Liver (tissue), 3 donors: ENCODE data around the gene C1orf216.
A peak's percentile ranks its signal among the peaks of the same experiment; 100 is the strongest.

Experiments used
- CTCF ChIP-seq: fragments of 150-350 bp; IDR thresholded peaks from 2 replicates; pipeline ENCODE4 v1.5.1; 2017; ENCODE audit warnings: improper control_type of control experiment, low read depth, low read length; ENCODE audit not compliant: missing input control
- EGR1 ChIP-seq, 2 donors: IDR thresholded peaks; 2 replicates each; pipeline ENCODE4 v1.6.1; 2016 to 2018; ENCODE audit warnings: antibody characterized with exemption in 2 of 2, low read depth in 2 of 2
- NR2F2 ChIP-seq: IDR thresholded peaks from 2 replicates; pipeline ENCODE4 v1.6.1; 2016; ENCODE audit warnings: antibody characterized with exemption
- donor health status: healthy.
- donor health status: healthy.

- TF ChIP-seq CTCF, result peak; percentile 62
- TF ChIP-seq EGR1 (IDR thresholded peaks at IDR 0.05; ENCODE audit: low read depth in 2 of 2), result no peak
- TF ChIP-seq NR2F2, result no peak
Observed at GRCh38 chr1:35715568-35716002, 3.1 kb downstream of the C1orf216 start.
